SK-N-SH (cell line): ENCODE results near the gene FOXF1. TPM values are rescaled to one million over a fixed set of nuclear protein-coding genes. Genes with fewer than 3 reads are reported as not detected.
A peak's percentile ranks its signal among the peaks of the same experiment; 100 is the strongest.

Experiments
- CTCF ChIA-PET: fragments of 300-600, 350-600 bp; formaldehyde crosslinking; extraction: SDS; loops from one replicate; lab custom pipeline; 2021; lab: Yijun Ruan, JAX
- POLR2A ChIA-PET: fragments of 350-600 bp; sonication (Branson Sonifier 250); formaldehyde crosslinking; extraction: SDS; loops from one replicate; lab custom pipeline; 2020; ENCODE audit warnings: antibody characterized with exemption, inconsistent platforms; lab: Yijun Ruan, JAX
- DNase-seq: peaks from one replicate; pipeline ENCODE4 v3.0.0; 2012
- H2AFZ ChIP-seq: fragments of 200-600 bp; sonication (generic); 2 replicates; pipeline ENCODE4 v1.8.1; 2016; ENCODE audit warnings: antibody characterized with exemption, mild to moderate bottlenecking, low read depth
- H3F3A ChIP-seq: fragments of 200-600 bp; sonication (generic); replicated peaks from 2 replicates; pipeline ENCODE3; 2016; ENCODE audit warnings: antibody characterized with exemption, mild to moderate bottlenecking; ENCODE audit not compliant: insufficient read depth
- H3K27ac ChIP-seq, 2 experiments: fragments of 200-500 bp in 1 of 2; fragments of 200-600 bp in 1 of 2; sonication (Bioruptor generic) in 1 of 2; sonication (generic), shearing (Covaris generic) in 1 of 2; 2 replicates each; pipeline versions ENCODE4 v1.5.1 to v1.6.1; 2014 to 2016; ENCODE audit warnings: low read depth in 2 of 2, inconsistent platforms in 1 of 2, low read length in 1 of 2, mild to moderate bottlenecking in 1 of 2, mixed read lengths in 1 of 2
- H3K27me3 ChIP-seq: fragments of 200-600 bp; sonication (generic), shearing (Covaris generic); 2 replicates; pipeline ENCODE4 v1.6.1; 2016; ENCODE audit warnings: mixed run types; ENCODE audit not compliant: insufficient read depth
- H3K36me3 ChIP-seq, 2 experiments: fragments of 200-500 bp in 1 of 2; fragments of 200-600 bp in 1 of 2; sonication (Bioruptor generic) in 1 of 2; sonication (generic) in 1 of 2; replicated peaks in 1 of 2; 2 replicates each; pipeline versions ENCODE3 to v1.5.1; 2014 to 2016; ENCODE audit warnings: low read length in 1 of 2, mild to moderate bottlenecking in 1 of 2; ENCODE audit not compliant: insufficient read depth in 2 of 2, control insufficient read depth in 1 of 2
- H3K4me1 ChIP-seq, 2 experiments: fragments of 200-500 bp in 1 of 2; fragments of 200-600 bp in 1 of 2; sonication (Bioruptor generic) in 1 of 2; sonication (generic), shearing (Covaris generic) in 1 of 2; 2 replicates each; pipeline versions ENCODE4 v1.5.1 to v1.6.1; 2014 to 2016; ENCODE audit warnings: low read depth in 1 of 2, low read length in 1 of 2, mixed run types in 1 of 2; ENCODE audit not compliant: insufficient read depth in 2 of 2, control insufficient read depth in 1 of 2
- H3K4me2 ChIP-seq: fragments of 200-600 bp; sonication (generic), shearing (Covaris generic); 2 replicates; pipeline ENCODE4 v1.6.1; 2017; ENCODE audit warnings: mixed run types
- H3K4me3 ChIP-seq, 2 experiments: fragments of 200-500 bp in 1 of 2; fragments of 200-600 bp in 1 of 2; sonication (Bioruptor generic) in 1 of 2; sonication (generic), shearing (Covaris generic) in 1 of 2; 2 replicates each; pipeline versions ENCODE4 v1.5.1 to v1.8.1; 2014 to 2016; ENCODE audit warnings: low read depth in 2 of 2, inconsistent platforms in 1 of 2, low read length in 1 of 2, mild to moderate bottlenecking in 1 of 2, mixed read lengths in 1 of 2, moderate library complexity in 1 of 2
- H3K79me2 ChIP-seq: fragments of 200-600 bp; sonication (generic); 2 replicates; pipeline ENCODE4 v1.8.1; 2017; ENCODE audit warnings: mild to moderate bottlenecking; ENCODE audit not compliant: insufficient read depth
- H3K9ac ChIP-seq: fragments of 200-600 bp; sonication (generic); 2 replicates; pipeline ENCODE4 v1.6.1; 2017; ENCODE audit warnings: mixed run types
- H3K9me2 ChIP-seq: fragments of 200-600 bp; sonication (generic); 2 replicates; pipeline ENCODE4 v1.6.1; 2017; ENCODE audit warnings: mixed run types
- H3K9me3 ChIP-seq: fragments of 200-600 bp; sonication (generic); 2 replicates; pipeline ENCODE4 v1.6.1; 2017; ENCODE audit warnings: mixed run types, mild to moderate bottlenecking, moderate library complexity
- H4K20me1 ChIP-seq: fragments of 200-600 bp; sonication (generic); 2 replicates; pipeline ENCODE4 v1.6.1; 2017; ENCODE audit warnings: mild to moderate bottlenecking, mixed run types; ENCODE audit not compliant: insufficient read depth
- ELF1 ChIP-seq: IDR thresholded peaks from 2 replicates; pipeline ENCODE4 v1.4.0; 2012
- EZH2phosphoT487 ChIP-seq: fragments of 200-600 bp; sonication (generic); IDR thresholded peaks from 2 replicates; pipeline ENCODE4 v1.6.1; 2017; ENCODE audit warnings: low read depth, mixed run types, mild to moderate bottlenecking, antibody characterized with exemption, moderate library complexity, borderline replicate concordance
- FOXJ3 ChIP-seq: sonication (generic); formaldehyde crosslinking; IDR thresholded peaks from 2 replicates; pipeline ENCODE4 v1.5.1; 2020; ENCODE audit warnings: mild to moderate bottlenecking, missing genetic modification reagents
- FOXM1 ChIP-seq: IDR thresholded peaks from 2 replicates; pipeline ENCODE4 v1.4.0; 2012; ENCODE audit warnings: low read depth, mild to moderate bottlenecking
- GABPA ChIP-seq: IDR thresholded peaks from 2 replicates; pipeline ENCODE4 v1.4.0; 2012; ENCODE audit warnings: low read depth, mild to moderate bottlenecking
- GATA2 ChIP-seq: sonication (generic); formaldehyde crosslinking; IDR thresholded peaks from 2 replicates; pipeline ENCODE4 v1.5.0; 2020; ENCODE audit warnings: mild to moderate bottlenecking, missing genetic modification reagents
- MEF2A ChIP-seq: IDR thresholded peaks from 2 replicates; pipeline ENCODE4 v1.4.0; 2012; ENCODE audit warnings: low read depth, borderline replicate concordance
- MXI1 ChIP-seq: IDR thresholded peaks from 2 replicates; pipeline ENCODE4 v1.6.1; 2012; ENCODE audit warnings: mild to moderate bottlenecking, low read depth, low read length, improper control_type of control experiment
- NRF1 ChIP-seq: IDR thresholded peaks from 2 replicates; pipeline ENCODE4 v1.6.1; 2012; ENCODE audit warnings: low read depth, mild to moderate bottlenecking, low read length
- RAD21 ChIP-seq: IDR thresholded peaks from 2 replicates; pipeline ENCODE4 v1.6.1; 2012; ENCODE audit warnings: mild to moderate bottlenecking, low read length
- RCOR1 ChIP-seq: fragments of 150-350 bp; IDR thresholded peaks from 2 replicates; pipeline ENCODE4 v1.6.1; 2017; ENCODE audit warnings: antibody characterized with exemption, low read length
- RFX5 ChIP-seq: IDR thresholded peaks from 2 replicates; pipeline ENCODE4 v1.6.1; 2012; ENCODE audit warnings: mild to moderate bottlenecking, improper control_type of control experiment, low read length
- RXRA ChIP-seq: IDR thresholded peaks from 2 replicates; pipeline ENCODE4 v1.4.0; 2012; ENCODE audit warnings: low read depth, mild to moderate bottlenecking, borderline replicate concordance
- SIN3A ChIP-seq: IDR thresholded peaks from 2 replicates; pipeline ENCODE4 v1.6.1; 2012; ENCODE audit warnings: low read depth, mild to moderate bottlenecking, low read length, moderate library complexity, borderline replicate concordance
- SMC3 ChIP-seq: IDR thresholded peaks from 2 replicates; pipeline ENCODE4 v1.6.1; 2012; ENCODE audit warnings: low read depth, low read length, improper control_type of control experiment
- TAF1 ChIP-seq: IDR thresholded peaks from 2 replicates; pipeline ENCODE4 v1.6.1; 2012; ENCODE audit warnings: low read depth, mild to moderate bottlenecking, low read length, moderate library complexity, borderline replicate concordance
- TCF12 ChIP-seq: IDR thresholded peaks from 2 replicates; pipeline ENCODE4 v1.4.0; 2012
- TEAD4 ChIP-seq: IDR thresholded peaks from 2 replicates; pipeline ENCODE4 v1.4.0; 2012; ENCODE audit warnings: mild to moderate bottlenecking, borderline replicate concordance; ENCODE audit not compliant: insufficient read depth
- YY1 ChIP-seq: IDR thresholded peaks from 2 replicates; pipeline ENCODE4 v1.4.0; 2012; ENCODE audit warnings: low read depth, mild to moderate bottlenecking
- WGBS: methylation state at CpG from one replicate; pipeline ENCODE4 v1.1.6; 2017; ENCODE audit warnings: low lambda C conversion rate; 5-methylcytosine and 5-hydroxymethylcytosine counted together
- polyA plus RNA-seq, 3 experiments: library from polyadenylated mRNA; depleted of rRNA; stranded (reverse); fragments of >200 nt; gene quantifications; 2 replicates each; pipeline ENCODE4 v1.2.3, GENCODE V29; 2012
- TF ChIP-seq, protein P1 (sequence below): fragments of 200-600 bp; sonication (generic); IDR thresholded peaks from 2 replicates; pipeline ENCODE4 v1.6.1; 2017; ENCODE audit warnings: antibody characterized with exemption, mild to moderate bottlenecking, moderate library complexity
- TF ChIP-seq, protein P2 (sequence below): IDR thresholded peaks from 2 replicates; pipeline ENCODE4 v1.6.1; 2012; ENCODE audit warnings: mild to moderate bottlenecking, low read depth, low read length, moderate library complexity
- TF ChIP-seq, protein P3 (sequence below): fragments of 150-350 bp; IDR thresholded peaks from 2 replicates; pipeline ENCODE4 v1.6.1; 2016; ENCODE audit warnings: mild to moderate bottlenecking, low read depth, low read length
- TF ChIP-seq, protein P4 (sequence below): IDR thresholded peaks from 2 replicates; pipeline ENCODE4 v1.4.0; 2012; ENCODE audit warnings: low read depth
- TF ChIP-seq, protein P5 (sequence below): IDR thresholded peaks from 2 replicates; pipeline ENCODE4 v1.4.0; 2012; ENCODE audit warnings: low read depth, borderline replicate concordance

The FOXF1 gene
- polyA plus RNA-seq, 1 of the 3 experiments (the other 2 are of a cell fraction) = 0.02 TPM

DNA sequence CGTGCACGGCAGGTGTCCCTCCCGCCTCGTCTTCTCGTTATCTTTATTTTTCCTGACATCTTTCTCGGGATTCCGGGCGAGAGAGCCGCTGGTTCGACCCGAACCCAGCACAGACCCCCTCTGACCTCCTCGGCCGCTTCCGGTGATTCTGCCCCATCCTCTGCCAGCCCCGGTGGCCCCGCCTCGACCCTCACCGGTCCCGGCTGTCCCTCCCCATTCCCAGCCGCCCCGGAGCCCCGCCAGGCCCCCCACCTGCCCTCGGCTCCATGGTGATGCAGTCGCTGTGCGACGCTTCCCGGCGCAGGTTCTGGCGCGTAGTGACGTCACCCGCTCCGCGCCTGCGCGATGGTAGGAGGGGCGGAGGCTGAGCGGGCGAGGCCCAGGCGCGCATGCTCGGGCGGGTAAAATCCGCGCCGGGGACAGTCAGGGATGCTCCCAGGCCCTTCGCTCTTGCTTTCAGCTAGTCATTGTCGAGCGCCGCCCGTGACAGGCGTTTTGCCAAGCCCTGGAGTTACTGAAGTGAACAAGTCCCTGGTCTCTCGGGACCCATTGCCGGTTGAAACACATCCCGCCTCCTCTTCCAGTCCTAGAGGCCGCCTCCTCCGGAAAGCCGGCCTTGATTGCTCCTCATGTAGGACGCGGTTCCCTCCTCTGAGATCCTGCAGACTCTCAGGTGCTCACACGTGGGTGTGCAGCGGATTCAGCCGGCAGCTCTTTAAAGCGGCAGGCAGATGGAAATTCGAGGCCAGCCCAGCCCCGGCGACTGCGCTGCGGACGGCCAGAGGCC, 44.8 kb downstream of the FOXF1 start, which contains the start of gene MTHFSD:
MTHFSD (minus strand) TSS at position 319 of the 787 bp plus-strand sequence; CDS start at position 268, 51 bp downstream.
- peak; percentile 99 for DNase-seq
- H3F3A ChIP-seq = peaks cover 12% of the 10 kb centered on the region
- WGBS = 3% methylated on average over 24 of the region's 70 CpGs
- TF ChIP-seq, protein P1, sequence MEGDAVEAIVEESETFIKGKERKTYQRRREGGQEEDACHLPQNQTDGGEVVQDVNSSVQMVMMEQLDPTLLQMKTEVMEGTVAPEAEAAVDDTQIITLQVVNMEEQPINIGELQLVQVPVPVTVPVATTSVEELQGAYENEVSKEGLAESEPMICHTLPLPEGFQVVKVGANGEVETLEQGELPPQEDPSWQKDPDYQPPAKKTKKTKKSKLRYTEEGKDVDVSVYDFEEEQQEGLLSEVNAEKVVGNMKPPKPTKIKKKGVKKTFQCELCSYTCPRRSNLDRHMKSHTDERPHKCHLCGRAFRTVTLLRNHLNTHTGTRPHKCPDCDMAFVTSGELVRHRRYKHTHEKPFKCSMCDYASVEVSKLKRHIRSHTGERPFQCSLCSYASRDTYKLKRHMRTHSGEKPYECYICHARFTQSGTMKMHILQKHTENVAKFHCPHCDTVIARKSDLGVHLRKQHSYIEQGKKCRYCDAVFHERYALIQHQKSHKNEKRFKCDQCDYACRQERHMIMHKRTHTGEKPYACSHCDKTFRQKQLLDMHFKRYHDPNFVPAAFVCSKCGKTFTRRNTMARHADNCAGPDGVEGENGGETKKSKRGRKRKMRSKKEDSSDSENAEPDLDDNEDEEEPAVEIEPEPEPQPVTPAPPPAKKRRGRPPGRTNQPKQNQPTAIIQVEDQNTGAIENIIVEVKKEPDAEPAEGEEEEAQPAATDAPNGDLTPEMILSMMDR = no peak
- TF ChIP-seq, protein P2, sequence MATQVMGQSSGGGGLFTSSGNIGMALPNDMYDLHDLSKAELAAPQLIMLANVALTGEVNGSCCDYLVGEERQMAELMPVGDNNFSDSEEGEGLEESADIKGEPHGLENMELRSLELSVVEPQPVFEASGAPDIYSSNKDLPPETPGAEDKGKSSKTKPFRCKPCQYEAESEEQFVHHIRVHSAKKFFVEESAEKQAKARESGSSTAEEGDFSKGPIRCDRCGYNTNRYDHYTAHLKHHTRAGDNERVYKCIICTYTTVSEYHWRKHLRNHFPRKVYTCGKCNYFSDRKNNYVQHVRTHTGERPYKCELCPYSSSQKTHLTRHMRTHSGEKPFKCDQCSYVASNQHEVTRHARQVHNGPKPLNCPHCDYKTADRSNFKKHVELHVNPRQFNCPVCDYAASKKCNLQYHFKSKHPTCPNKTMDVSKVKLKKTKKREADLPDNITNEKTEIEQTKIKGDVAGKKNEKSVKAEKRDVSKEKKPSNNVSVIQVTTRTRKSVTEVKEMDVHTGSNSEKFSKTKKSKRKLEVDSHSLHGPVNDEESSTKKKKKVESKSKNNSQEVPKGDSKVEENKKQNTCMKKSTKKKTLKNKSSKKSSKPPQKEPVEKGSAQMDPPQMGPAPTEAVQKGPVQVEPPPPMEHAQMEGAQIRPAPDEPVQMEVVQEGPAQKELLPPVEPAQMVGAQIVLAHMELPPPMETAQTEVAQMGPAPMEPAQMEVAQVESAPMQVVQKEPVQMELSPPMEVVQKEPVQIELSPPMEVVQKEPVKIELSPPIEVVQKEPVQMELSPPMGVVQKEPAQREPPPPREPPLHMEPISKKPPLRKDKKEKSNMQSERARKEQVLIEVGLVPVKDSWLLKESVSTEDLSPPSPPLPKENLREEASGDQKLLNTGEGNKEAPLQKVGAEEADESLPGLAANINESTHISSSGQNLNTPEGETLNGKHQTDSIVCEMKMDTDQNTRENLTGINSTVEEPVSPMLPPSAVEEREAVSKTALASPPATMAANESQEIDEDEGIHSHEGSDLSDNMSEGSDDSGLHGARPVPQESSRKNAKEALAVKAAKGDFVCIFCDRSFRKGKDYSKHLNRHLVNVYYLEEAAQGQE = no peak; the same call in 1 of the 2 replicates
- TF ChIP-seq, protein P3, sequence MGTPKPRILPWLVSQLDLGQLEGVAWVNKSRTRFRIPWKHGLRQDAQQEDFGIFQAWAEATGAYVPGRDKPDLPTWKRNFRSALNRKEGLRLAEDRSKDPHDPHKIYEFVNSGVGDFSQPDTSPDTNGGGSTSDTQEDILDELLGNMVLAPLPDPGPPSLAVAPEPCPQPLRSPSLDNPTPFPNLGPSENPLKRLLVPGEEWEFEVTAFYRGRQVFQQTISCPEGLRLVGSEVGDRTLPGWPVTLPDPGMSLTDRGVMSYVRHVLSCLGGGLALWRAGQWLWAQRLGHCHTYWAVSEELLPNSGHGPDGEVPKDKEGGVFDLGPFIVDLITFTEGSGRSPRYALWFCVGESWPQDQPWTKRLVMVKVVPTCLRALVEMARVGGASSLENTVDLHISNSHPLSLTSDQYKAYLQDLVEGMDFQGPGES = no peak
- no peak for TF ChIP-seq FOXM1
- peak; percentile 36; the same call in 1 of the 2 replicates for TF ChIP-seq SIN3A
- no peak for TF ChIP-seq YY1
- no peak for TF ChIP-seq TCF12
- TF ChIP-seq TAF1 = peak; percentile 78; the same call in 1 of the 2 replicates
- no peak for TF ChIP-seq SMC3
- TF ChIP-seq, protein P4, sequence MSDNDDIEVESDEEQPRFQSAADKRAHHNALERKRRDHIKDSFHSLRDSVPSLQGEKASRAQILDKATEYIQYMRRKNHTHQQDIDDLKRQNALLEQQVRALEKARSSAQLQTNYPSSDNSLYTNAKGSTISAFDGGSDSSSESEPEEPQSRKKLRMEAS = peak; percentile 48; the same call in 1 of the 2 replicates
- TF ChIP-seq GATA2 (CRISPR knock-in tag) = no peak
- no peak for TF ChIP-seq RFX5
- no peak for TF ChIP-seq GABPA
- TF ChIP-seq RCOR1 = peak; percentile 65; the same call in 1 of the 2 replicates
- TF ChIP-seq MEF2A = no peak
- TF ChIP-seq, protein P5, sequence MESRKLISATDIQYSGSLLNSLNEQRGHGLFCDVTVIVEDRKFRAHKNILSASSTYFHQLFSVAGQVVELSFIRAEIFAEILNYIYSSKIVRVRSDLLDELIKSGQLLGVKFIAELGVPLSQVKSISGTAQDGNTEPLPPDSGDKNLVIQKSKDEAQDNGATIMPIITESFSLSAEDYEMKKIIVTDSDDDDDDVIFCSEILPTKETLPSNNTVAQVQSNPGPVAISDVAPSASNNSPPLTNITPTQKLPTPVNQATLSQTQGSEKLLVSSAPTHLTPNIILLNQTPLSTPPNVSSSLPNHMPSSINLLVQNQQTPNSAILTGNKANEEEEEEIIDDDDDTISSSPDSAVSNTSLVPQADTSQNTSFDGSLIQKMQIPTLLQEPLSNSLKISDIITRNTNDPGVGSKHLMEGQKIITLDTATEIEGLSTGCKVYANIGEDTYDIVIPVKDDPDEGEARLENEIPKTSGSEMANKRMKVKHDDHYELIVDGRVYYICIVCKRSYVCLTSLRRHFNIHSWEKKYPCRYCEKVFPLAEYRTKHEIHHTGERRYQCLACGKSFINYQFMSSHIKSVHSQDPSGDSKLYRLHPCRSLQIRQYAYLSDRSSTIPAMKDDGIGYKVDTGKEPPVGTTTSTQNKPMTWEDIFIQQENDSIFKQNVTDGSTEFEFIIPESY = no peak
- no peak for TF ChIP-seq ELF1
- TF ChIP-seq MXI1 = peak; percentile 34; the same call in 1 of the 2 replicates
- TF ChIP-seq TEAD4 = no peak
- TF ChIP-seq RAD21 = no peak
- TF ChIP-seq NRF1 = peak; percentile 98
- TF ChIP-seq RXRA = no peak
- no peak for TF ChIP-seq EZH2phosphoT487
- TF ChIP-seq FOXJ3 = no peak

More for the DNA sequence above, 44.8 kb downstream of the FOXF1 start, which contains the start of gene MTHFSD:
- CTCF ChIA-PET = interaction anchor here (0.7 to 1.2 kb wide), 3 partner anchors 9 to 734 kb away, joined by 3 to 7 read pairs (median 3); no protein-coding TSS in a partner anchor
- peak within 1 kb of the TSS; percentile 94 for H3K4me2 ChIP-seq
- H3K4me3 ChIP-seq = peak within 1 kb of the TSS; percentile 75 to 98
- H4K20me1 ChIP-seq = no peaks in the 10 kb centered on the region
- peak within 1 kb of the TSS; percentile 84 for H2AFZ ChIP-seq
- no peaks in the 10 kb centered on the region for H3K9me3 ChIP-seq
- H3K79me2 ChIP-seq = peaks cover 13% of the 10 kb centered on the region
- peaks cover 7 to 17% of the 10 kb centered on the region in 2 experiments for H3K36me3 ChIP-seq
- H3K9ac ChIP-seq = peak within 1 kb of the TSS; percentile 83
- H3K27me3 ChIP-seq = no peaks in the 10 kb centered on the region; the same call in 1 of the 2 replicates
- H3K4me1 ChIP-seq = peaks cover 0 to 12% of the 10 kb centered on the region in 2 experiments; a peak in 2 of 4 replicates
- POLR2A ChIA-PET = interaction anchor here (0.6 kb wide), 1 partner anchor 9 kb away, joined by 3 read pairs; no protein-coding TSS in a partner anchor
- H3K9me2 ChIP-seq = no peaks in the 10 kb centered on the region
- peak within 1 kb of the TSS; percentile 47 to 79; a peak in 2 of 4 replicates for H3K27ac ChIP-seq
